HG02588 (cell line): Measurements from ENCODE around the gene CMTM6.

Experiments used
- ATAC-seq: cut with Tn5 transposase; IDR thresholded peaks from one replicate; pipeline ENCODE4 v1.9.1; 2021; ENCODE audit warnings: mild to moderate bottlenecking, moderate library complexity; ENCODE audit not compliant: unreplicated experiment

CMTM6 gene

GRCh38 chr3:32448686-32449474 lies 53.8 kb downstream of the CMTM6 start:
- ATAC-seq = no peak

DNA sequence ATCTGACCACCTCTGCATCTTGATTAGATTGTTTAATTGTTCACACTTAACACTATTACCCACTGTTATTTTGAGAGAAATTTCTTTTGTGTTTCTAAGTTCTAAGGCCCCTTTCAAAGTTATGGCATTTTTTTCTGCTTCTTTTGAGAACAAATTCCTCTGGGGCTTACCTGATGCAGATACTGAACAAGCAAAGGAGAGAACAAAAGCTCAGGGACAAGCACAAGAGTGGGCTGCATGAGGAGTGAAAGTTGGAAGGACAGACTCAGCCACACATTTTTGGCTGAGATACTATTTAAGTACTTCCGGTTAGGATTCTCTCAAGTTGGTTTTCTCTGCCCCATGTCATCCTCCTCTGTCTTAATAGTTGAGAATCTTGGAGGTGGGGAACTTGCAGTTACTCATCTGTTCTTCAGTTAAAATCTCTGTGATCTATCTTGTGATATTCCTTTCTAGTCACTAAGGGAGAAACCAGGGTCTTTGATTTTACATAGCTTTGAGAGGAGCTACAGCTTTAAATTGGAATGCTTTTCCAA lies 54.7 kb downstream of the CMTM6 start:
- no peak for ATAC-seq

DNA sequence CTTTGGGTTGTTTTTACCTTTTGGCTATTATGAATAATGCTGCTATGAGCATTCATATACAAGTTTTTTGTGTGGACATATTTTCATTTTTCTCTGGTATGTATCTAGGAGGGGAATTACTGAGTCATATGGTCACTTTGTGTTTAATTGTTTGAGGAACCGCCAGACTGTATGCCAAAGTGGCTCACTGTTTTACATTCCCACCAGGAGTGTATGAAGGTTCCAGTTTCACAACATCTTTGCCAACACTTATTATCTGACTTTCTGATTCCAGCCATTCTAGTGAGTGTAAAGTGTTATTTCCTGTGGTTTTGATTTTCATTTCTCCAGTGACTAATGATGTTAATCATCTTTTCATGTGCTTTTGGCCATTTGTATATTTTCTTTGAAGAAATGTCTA lies 59.2 kb downstream of the CMTM6 start:
- ATAC-seq = no peak

DNA sequence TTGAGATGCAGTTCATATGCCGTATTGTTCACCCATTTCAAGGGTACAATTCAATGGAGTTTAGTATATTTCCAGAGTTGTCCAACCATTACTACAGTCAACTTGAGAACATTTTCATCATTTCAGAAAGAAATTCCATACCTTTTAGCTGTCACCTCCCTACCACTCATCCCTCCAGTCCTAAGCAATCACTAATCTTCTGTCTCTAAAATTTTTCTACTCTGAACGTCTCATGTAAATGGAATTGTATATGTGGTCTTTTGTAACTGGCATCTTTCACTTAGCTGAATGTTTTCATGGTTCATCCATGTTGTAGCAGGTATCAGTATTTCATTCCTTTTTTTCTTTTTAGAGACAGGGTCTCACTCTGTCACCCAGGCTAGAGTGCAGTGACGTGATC lies 59.9 kb downstream of the CMTM6 start:
- no peak for ATAC-seq

GRCh38 chr3:32440611-32441350 lies 61.9 kb downstream of the CMTM6 start:
- no peak for ATAC-seq

DNA sequence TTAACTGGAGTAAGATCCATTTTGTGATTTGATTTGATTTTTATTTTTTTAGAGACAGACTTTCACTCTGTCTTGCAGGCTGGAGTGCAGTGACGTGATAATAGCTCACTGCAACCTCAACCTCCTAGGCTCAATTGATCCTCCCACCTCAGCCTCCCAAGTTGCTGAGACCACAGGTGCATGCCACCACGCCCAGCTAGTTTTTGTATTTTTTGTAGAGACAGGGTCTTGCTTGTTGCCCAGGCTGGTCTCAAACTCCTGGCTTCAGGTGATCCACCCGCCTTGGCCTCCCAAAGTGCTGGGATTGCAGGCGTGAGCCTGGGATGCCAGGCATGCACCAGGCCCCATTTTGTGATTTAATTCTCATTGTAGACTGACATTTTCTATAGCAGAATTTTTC lies 63.2 kb downstream of the CMTM6 start:
- peak; percentile 27 for ATAC-seq

- peak; percentile 97 for ATAC-seq
Observed at GRCh38 chr3:32438596-32439344, 63.9 kb downstream of the CMTM6 start.

GRCh38 chr3:32437896-32438295 lies 64.8 kb downstream of the CMTM6 start:
- ATAC-seq = no peak

GRCh38 chr3:32436816-32437189 lies 65.8 kb downstream of the CMTM6 start:
- no peak for ATAC-seq

- ATAC-seq = no peak
Observed at GRCh38 chr3:32435911-32436815, 66.5 kb downstream of the CMTM6 start.

- no peak for ATAC-seq
Observed at GRCh38 chr3:32434206-32434605, 68.4 kb downstream of the CMTM6 start.

GRCh38 chr3:32432711-32433530 lies 69.7 kb downstream of the CMTM6 start:
- no peak for ATAC-seq

DNA sequence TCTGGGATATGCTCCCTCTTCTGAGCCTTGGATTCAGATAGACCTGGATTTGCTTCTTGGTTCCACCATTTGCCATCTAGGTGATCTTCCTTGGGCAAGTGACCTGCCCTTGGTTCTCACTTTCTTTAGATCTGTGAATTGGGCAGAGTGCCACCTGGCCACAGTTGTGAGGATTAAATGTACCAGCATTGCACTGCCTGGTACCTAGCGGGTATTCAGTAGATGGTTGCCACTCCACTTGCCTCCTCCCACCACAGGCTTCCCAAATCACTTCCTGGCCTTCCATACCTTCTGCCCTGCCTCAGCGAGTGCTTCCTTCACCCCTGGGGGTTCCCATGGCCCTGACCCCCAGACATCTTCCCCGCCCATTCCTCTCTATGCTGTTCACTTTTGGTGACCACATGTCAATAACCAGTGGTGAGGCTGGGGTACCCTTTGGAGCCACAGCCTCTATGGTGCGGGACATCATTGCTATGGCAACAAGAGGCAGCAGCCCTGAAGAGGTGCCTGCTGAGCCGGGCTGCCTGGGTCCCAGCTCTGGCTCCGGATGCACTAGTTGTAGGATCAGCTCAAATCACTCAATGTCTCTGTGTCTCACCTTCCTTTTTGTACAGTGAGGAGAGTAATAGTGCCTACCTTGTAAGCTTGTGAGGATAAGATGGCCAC lies 70.5 kb downstream of the CMTM6 start:
- no peak for ATAC-seq

DNA sequence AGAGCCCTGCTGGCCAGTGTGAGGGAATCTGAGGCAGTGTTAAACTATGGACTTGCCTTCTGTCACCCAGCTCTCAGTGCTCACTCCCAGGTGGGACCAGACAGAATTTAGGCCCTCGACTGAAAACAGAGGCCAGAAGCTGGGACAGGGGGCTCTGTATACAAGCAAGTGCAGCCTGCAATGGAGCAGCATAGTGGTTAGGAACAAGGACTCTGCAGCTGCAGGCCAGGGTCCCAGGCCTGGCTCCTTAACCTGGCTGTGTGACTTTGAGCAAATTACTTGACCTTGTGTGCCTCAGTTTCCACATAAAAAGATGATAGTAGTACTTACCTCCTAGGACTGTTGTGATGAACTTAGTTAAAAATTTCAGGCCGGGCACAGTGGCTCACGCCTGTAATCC lies 71.2 kb downstream of the CMTM6 start:
- no peak for ATAC-seq
